Hepatocyte (in vitro differentiated cells): Measurements from ENCODE around the gene RPS21.

Source experiments
- CTCF ChIP-seq: fragments of 200-600 bp; sonication (generic); IDR thresholded peaks from 2 replicates; pipeline ENCODE4 v1.5.1; 2016; ENCODE audit warnings: antibody characterized with exemption, mild to moderate bottlenecking; ENCODE audit not compliant: poor library complexity
- EZH2 ChIP-seq: fragments of 200-600 bp; sonication (generic); IDR thresholded peaks from 2 replicates; pipeline ENCODE4 v1.6.1; 2016; ENCODE audit warnings: antibody characterized with exemption, mild to moderate bottlenecking, borderline replicate concordance
- EZH2phosphoT487 ChIP-seq: fragments of 200-600 bp; sonication (generic); IDR thresholded peaks from one replicate; pipeline ENCODE4 v1.6.1; 2018; ENCODE audit warnings: antibody characterized with exemption, mild to moderate bottlenecking, low read depth, moderate library complexity; ENCODE audit not compliant: unreplicated experiment, severe bottlenecking

GRCh38 chr20:62415354-62416111 lies 28.6 kb downstream of the RPS21 start:
- no peak for TF ChIP-seq CTCF
- TF ChIP-seq EZH2, result no peak
- TF ChIP-seq EZH2phosphoT487, result no peak
